Nephron (organoid): Measurements from ENCODE around the gene ZNF619.

Experiments used
- H3K27ac Mint-ChIP-seq, 3 experiments: 2 replicates each; pipeline ENCODE4 v1.8.0; 2020; ENCODE audit warnings: mixed read lengths in 3 of 3, mild to moderate bottlenecking in 2 of 3, moderate library complexity in 1 of 3
- H3K27me3 Mint-ChIP-seq: 2 replicates; pipeline ENCODE4 v1.8.0; 2021; ENCODE audit warnings: low read depth, mild to moderate bottlenecking, moderate library complexity, mixed read lengths
- H3K36me3 Mint-ChIP-seq: 2 replicates; pipeline ENCODE4 v1.8.0; 2020; ENCODE audit warnings: low read depth, mixed read lengths
- H3K4me1 Mint-ChIP-seq: 2 replicates; pipeline ENCODE4 v1.8.0; 2020; ENCODE audit warnings: mixed read lengths
- H3K4me3 Mint-ChIP-seq, 3 experiments: 2 replicates each; pipeline ENCODE4 v1.8.0; 2020; ENCODE audit warnings: mild to moderate bottlenecking in 3 of 3, mixed read lengths in 3 of 3, moderate library complexity in 2 of 3
- H3K9me3 Mint-ChIP-seq: 2 replicates; pipeline ENCODE4 v1.8.0; 2020; ENCODE audit warnings: mixed read lengths
- CTCF ChIP-seq, 3 experiments: fragments of 200-600 bp; sonication (generic); IDR thresholded peaks; one replicate each; pipeline ENCODE4 v1.5.0; 2021; ENCODE audit warnings: antibody characterized with exemption in 3 of 3; ENCODE audit not compliant: unreplicated experiment in 3 of 3

ZNF619 gene

DNA sequence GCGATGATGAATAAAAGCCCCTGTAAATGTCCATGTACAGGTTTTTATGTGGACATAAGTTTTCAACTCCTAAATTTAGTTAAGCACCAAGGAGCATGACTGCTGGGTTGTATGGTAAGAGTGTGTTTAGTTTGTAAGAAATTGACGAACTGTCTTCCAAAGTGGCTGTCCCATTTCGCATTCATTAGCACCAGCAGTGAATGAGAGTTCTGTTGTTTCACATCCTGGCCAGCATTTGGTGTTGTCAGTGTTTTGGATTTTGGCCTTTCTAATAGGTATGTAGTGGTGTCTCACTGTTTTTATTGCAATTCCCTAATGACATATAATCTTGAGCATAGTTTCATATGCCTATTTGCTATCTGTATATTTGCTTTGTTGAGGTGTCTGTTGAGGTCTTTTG is 51.5 kb downstream of the ZNF619 start:
- Mint-ChIP-seq H3K4me1 (peaks cover 14% of the 10 kb centered on the region), H3K4me3 (peak overlapping the region in 1 of 3 experiments; percentile 19), H3K9me3 (peaks cover 16% of the 10 kb centered on the region), H3K36me3 (peaks cover 68% of the 10 kb centered on the region), H3K27me3 (no peaks in the 10 kb centered on the region), H3K27ac (no peak overlapping the region)
- no peak for TF ChIP-seq CTCF (IDR thresholded peaks at IDR 0.05; ENCODE audit: unreplicated experiment in 3 of 3)

DNA sequence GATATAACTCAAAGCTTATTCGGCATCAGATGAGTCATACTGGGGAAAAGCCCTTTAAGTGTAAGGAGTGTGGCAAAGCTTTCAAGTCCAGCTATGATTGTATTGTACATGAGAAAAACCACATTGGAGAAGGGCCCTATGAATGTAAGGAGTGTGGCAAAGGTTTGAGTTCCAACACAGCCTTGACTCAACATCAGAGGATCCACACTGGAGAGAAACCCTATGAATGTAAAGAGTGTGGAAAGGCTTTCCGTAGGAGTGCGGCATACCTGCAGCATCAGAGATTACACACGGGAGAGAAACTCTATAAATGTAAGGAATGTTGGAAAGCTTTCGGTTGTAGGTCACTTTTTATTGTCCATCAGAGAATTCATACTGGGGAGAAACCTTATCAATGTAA is 55.3 kb downstream of the ZNF619 start:
- H3K4me3 Mint-ChIP-seq = no peak overlapping the region
- no peaks in the 10 kb centered on the region for H3K4me1 Mint-ChIP-seq
- peaks cover 97% of the 10 kb centered on the region for H3K36me3 Mint-ChIP-seq
- H3K27me3 Mint-ChIP-seq = no peaks in the 10 kb centered on the region
- no peak overlapping the region for H3K27ac Mint-ChIP-seq
- H3K9me3 Mint-ChIP-seq = peaks cover 41% of the 10 kb centered on the region
- TF ChIP-seq CTCF (IDR thresholded peaks at IDR 0.05; ENCODE audit: unreplicated experiment in 3 of 3) = no peak

DNA sequence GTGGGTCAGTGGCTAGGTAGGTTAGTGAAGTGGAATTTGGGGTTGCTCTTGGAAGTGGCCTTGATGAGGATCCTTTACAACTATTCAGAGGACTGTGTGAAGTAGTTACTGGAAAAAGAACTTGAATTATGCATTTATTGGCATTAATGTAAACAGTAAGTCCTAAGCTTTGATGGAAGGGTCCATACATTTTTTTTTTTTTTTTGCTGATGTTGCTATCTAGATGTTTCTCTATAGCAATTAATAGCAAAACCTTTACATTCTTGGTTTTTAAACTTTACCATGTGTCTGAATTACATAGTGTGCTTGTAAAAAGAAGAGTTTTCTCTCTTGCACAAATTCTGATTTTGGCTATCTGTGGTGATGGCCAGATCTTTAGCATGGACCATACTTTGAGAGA is 57.4 kb downstream of the ZNF619 start:
- no peak for TF ChIP-seq CTCF (IDR thresholded peaks at IDR 0.05; ENCODE audit: unreplicated experiment in 3 of 3)
- Mint-ChIP-seq H3K4me1 (no peaks in the 10 kb centered on the region), H3K27ac (no peak overlapping the region), H3K36me3 (peaks cover 100% of the 10 kb centered on the region), H3K9me3 (peaks cover 54% of the 10 kb centered on the region), H3K27me3 (no peaks in the 10 kb centered on the region), H3K4me3 (no peak overlapping the region)
